ENCODE measurements around the gene RBFOX2. TPM values are rescaled to one million over a fixed set of nuclear protein-coding genes. Genes with fewer than 3 reads are reported as not detected.

The RBFOX2 gene
- total and polyA plus RNA-seq, 2 of the 8 experiments (the other 6 are each of a cell fraction or from before 2014, with no cell fraction given), result 121 to 122 TPM

- Histone ChIP-seq H2BK5ac (ENCODE audit: low read depth, low read length) (no peak overlapping the region), H2BK20ac (ENCODE audit: low read length) (no peak overlapping the region), H3K56ac (replicated peaks; ENCODE audit: insufficient read length, low read depth, low read length) (no peak overlapping the region), H3K23me2 (ENCODE audit: low read depth, low read length) (no peaks in the 10 kb centered on the region), H4K8ac (ENCODE audit: extremely low read depth, insufficient read depth, low read length) (no peak overlapping the region), H4K20me1 (replicated peaks in 1 of 2; ENCODE audit: control insufficient read depth in 1 of 2, insufficient read depth in 2 of 2, low read length in 2 of 2) (no peaks in the 10 kb centered on the region), H3K79me2 (ENCODE audit: control insufficient read depth in 1 of 2, insufficient read depth in 2 of 2, low read length in 2 of 2) (no peaks in the 10 kb centered on the region), H2AFZ (ENCODE audit: low read length) (no peak overlapping the region), H2BK120ac (replicated peaks; ENCODE audit: low read depth, low read length) (no peak overlapping the region), H4K5ac (ENCODE audit: insufficient read length, low read depth, low read length) (no peak overlapping the region), H4K91ac (replicated peaks; ENCODE audit: insufficient read length, low read length) (no peak overlapping the region), H3K14ac (ENCODE audit: insufficient read length) (no peak overlapping the region), H3K9me3 (ENCODE audit: insufficient read depth in 2 of 2, low read depth in 1 of 2, low read length in 1 of 2) (no peaks in the 10 kb centered on the region), H3K4me1 (replicated peaks in 1 of 4; ENCODE audit: control insufficient read depth in 3 of 4, insufficient read depth in 4 of 4, low read length in 3 of 4) (peaks cover 0 to 5% (median 3%) of the 10 kb centered on the region in 4 experiments; a peak in 4 of 7 replicates), H3K27me3 (replicated peaks in 1 of 4; ENCODE audit: control insufficient read depth in 3 of 4, extremely low read depth in 1 of 4, insufficient read depth in 3 of 4, low read length in 3 of 4) (peaks cover 0 to 4% (median 0%) of the 10 kb centered on the region in 4 experiments; a peak in 1 of 7 replicates), H2BK15ac (ENCODE audit: low read length) (no peak overlapping the region), H3K9ac (replicated peaks in 1 of 4; ENCODE audit: extremely low read depth in 1 of 4, low read depth in 3 of 4, low read length in 3 of 4) (no peak overlapping the region), H3K18ac (ENCODE audit: extremely low read depth, low read length) (no peak overlapping the region), H2AK5ac (ENCODE audit: low read depth, low read length) (no peak overlapping the region), H3K23ac (ENCODE audit: insufficient read length) (no peak overlapping the region), H3K27ac (ENCODE audit: low read depth, low read length) (no peak overlapping the region), H3K4me3 (ENCODE audit: extremely low read depth in 1 of 4, insufficient read depth in 2 of 4, low read depth in 3 of 4, low read length in 4 of 4) (no peak overlapping the region), H3K4me2 (ENCODE audit: insufficient read depth in 1 of 2, low read depth in 2 of 2, low read length in 2 of 2) (no peak overlapping the region), H3K4ac (replicated peaks; ENCODE audit: insufficient read length, low read depth, low read length) (no peak overlapping the region), H2BK12ac (ENCODE audit: low read depth, low read length) (no peak overlapping the region), H3K79me1 (ENCODE audit: low read depth, low read length) (no peaks in the 10 kb centered on the region), H3K36me3 (ENCODE audit: control insufficient read depth in 2 of 4, insufficient read depth in 4 of 4, low read length in 3 of 4) (no peaks in the 10 kb centered on the region)
- FAIRE-seq (no peak), DNase-seq (ENCODE audit: low read depth in 1 of 2, low spot score in 2 of 2) (no peak)
- no peak for TF ChIP-seq CBX8 (IDR thresholded peaks at IDR 0.05; ENCODE audit: borderline replicate concordance, low read depth, low read length)
- TF ChIP-seq EP300 (IDR thresholded peaks at IDR 0.05; ENCODE audit: borderline replicate concordance in 1 of 2, low read depth in 2 of 2, low read length in 2 of 2), result no peak
- TF ChIP-seq GTF2F1 (IDR thresholded peaks at IDR 0.05; ENCODE audit: borderline replicate concordance, low read depth, low read length), result no peak
- TF ChIP-seq POLR2A (IDR thresholded peaks at IDR 0.05; ENCODE audit: control extremely low read depth in 1 of 2, low read depth in 2 of 2, low read length in 2 of 2), result no peak
- no peak for TF ChIP-seq KDM1A (IDR thresholded peaks at IDR 0.05; ENCODE audit: borderline replicate concordance, low read length)
- no peak for TF ChIP-seq TAF1 (IDR thresholded peaks at IDR 0.05; ENCODE audit: low read depth, low read length)
- CTCF ChIA-PET (ENCODE audit: partially characterized antibody), result interaction anchor here (1.8 to 4.6 kb wide), 12 partner anchors 8 to 434 kb away, joined by 5 to 55 read pairs (median 16); no protein-coding TSS in a partner anchor
- WGBS, 2 experiments (ENCODE audit: extremely low coverage in 1 of 2, insufficient coverage in 1 of 2, insufficient read length in 1 of 2, insufficient replicate concordance in 2 of 2, low coverage in 1 of 2, low lambda C conversion rate in 2 of 2, missing lambda C conversion rate in 1 of 2), result 86% methylated on average over 4 of the region's 5 CpGs; no CpG with 5 or more reads in 1 of the 2 experiments
- POLR2A ChIA-PET (ENCODE audit: partially characterized antibody), result interaction anchor here (0.6 to 2.3 kb wide), 3 partner anchors 8 to 687 kb away, joined by 3 to 8 read pairs (median 3); no protein-coding TSS in a partner anchor
Measured at GRCh38 chr22:36064358-36064757, 35.7 kb upstream of the RBFOX2 start.

Measured in H1 (cell line).